Mesothelial cell of epicardium (in vitro differentiated cells): ENCODE results near the gene MBP. TPM values are rescaled to one million over a fixed set of nuclear protein-coding genes. Genes with fewer than 3 reads are reported as not detected.

Experiments
- DNase-seq, 2 experiments: peaks; one replicate each; pipeline ENCODE4 v3.0.0; 2021; ENCODE audit warnings: low spot score in 2 of 2; ENCODE audit not compliant: unreplicated experiment in 2 of 2
- H3K27ac Mint-ChIP-seq: 2 replicates; pipeline ENCODE4 v1.8.0; 2021; ENCODE audit warnings: mixed read lengths
- H3K27me3 Mint-ChIP-seq: 2 replicates; pipeline ENCODE4 v1.8.0; 2021; ENCODE audit warnings: low read depth, mixed read lengths
- H3K36me3 Mint-ChIP-seq: 2 replicates; pipeline ENCODE4 v1.8.0; 2021; ENCODE audit warnings: mixed read lengths
- H3K4me1 Mint-ChIP-seq: 2 replicates; pipeline ENCODE4 v1.8.0; 2021; ENCODE audit warnings: mixed read lengths
- H3K4me3 Mint-ChIP-seq: 2 replicates; pipeline ENCODE4 v1.8.0; 2021; ENCODE audit warnings: mild to moderate bottlenecking, moderate library complexity, mixed read lengths
- H3K9me3 Mint-ChIP-seq: 2 replicates; pipeline ENCODE4 v1.8.0; 2021; ENCODE audit warnings: mixed read lengths
- total RNA-seq: library from RNA; stranded (reverse); gene quantifications from 3 replicates; pipeline ENCODE4 v1.2.1, GENCODE V29; 2021
- TF ChIP-seq, protein P1 (sequence below): fragments of 200-600 bp; sonication (generic); IDR thresholded peaks from one replicate; pipeline ENCODE4 v1.5.0; 2021; ENCODE audit warnings: antibody characterized with exemption; ENCODE audit not compliant: unreplicated experiment

Gene MBP
- total RNA-seq, 1 donor from 2014 or later: 20.8 TPM

DNA sequence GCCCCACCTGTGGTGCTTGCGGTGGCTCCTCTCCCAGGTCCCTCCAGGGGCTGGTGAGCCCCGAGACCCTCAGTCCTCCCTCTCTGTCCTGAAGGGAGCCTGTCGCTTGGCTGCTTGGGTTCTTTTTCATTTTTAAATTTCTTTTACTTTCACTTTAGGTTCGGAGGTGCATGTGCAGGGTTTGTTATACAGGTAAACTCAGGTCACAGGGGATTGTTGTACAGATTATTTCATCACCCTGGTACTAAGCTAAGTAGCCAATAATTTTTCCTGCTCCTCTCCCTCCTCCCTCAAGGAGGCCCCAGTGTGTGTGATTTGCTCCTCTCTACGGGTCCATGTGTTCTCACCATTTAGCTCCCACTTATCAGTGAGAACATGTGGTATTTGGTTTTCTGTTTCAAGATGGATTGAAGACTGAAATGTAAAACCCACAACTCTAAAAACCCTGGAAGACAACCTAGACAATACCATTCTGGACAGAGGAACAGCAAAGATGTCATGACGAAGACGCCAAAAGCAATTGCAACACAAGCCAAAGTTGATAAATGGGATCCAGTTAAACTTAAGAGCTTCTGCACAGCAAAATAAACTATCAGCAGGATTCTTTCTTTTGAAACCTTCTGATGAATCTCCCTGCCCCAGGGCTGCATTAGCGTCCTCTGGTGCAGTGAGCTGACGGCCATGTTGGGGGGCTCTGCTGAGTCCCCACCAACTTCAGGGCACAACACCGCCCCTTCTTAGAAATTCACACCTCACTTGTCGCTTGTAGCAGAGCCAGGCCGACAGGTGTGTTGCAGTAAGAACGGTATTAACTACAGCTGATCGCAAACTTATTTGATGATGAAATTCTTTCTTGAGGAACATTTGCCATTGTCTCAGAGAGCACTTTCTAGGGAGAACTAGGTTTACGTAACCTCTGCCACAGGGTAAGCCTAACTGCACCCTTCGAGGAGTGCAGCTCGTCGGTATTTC is 174.9 kb downstream of the MBP start:
- peak overlapping the region; percentile 55 for H3K27ac Mint-ChIP-seq
- no peak overlapping the region for H3K4me3 Mint-ChIP-seq
- H3K27me3 Mint-ChIP-seq: no peaks in the 10 kb centered on the region
- peaks cover 10% of the 10 kb centered on the region for H3K9me3 Mint-ChIP-seq
- TF ChIP-seq, protein P1, sequence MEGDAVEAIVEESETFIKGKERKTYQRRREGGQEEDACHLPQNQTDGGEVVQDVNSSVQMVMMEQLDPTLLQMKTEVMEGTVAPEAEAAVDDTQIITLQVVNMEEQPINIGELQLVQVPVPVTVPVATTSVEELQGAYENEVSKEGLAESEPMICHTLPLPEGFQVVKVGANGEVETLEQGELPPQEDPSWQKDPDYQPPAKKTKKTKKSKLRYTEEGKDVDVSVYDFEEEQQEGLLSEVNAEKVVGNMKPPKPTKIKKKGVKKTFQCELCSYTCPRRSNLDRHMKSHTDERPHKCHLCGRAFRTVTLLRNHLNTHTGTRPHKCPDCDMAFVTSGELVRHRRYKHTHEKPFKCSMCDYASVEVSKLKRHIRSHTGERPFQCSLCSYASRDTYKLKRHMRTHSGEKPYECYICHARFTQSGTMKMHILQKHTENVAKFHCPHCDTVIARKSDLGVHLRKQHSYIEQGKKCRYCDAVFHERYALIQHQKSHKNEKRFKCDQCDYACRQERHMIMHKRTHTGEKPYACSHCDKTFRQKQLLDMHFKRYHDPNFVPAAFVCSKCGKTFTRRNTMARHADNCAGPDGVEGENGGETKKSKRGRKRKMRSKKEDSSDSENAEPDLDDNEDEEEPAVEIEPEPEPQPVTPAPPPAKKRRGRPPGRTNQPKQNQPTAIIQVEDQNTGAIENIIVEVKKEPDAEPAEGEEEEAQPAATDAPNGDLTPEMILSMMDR: no peak
- H3K36me3 Mint-ChIP-seq: peaks cover 38% of the 10 kb centered on the region
- no peak for DNase-seq
- peaks cover 40% of the 10 kb centered on the region for H3K4me1 Mint-ChIP-seq

DNA sequence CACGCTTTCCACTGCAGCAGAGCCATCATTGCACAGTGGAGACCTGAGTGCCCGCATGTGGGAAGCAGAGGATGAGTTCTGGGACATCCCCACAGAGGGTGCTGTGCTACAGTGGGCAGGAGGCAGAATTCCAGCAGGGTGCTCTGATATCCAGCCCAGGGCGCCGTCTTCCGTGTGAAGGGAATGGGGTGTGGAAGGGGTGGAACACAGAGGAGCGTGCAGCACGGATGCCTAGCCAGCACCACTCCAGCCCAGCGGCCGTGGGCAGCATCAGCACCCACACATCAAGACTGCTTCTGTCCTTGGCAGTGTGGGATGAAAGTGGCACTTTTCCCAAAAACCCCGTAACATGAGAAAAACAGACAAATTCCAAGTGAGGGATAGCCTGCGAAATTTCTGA is 175.9 kb downstream of the MBP start:
- Mint-ChIP-seq H3K4me3 (no peak overlapping the region), H3K9me3 (peaks cover under 1% of the 10 kb centered on the region), H3K36me3 (peaks cover 33% of the 10 kb centered on the region), H3K27me3 (no peaks in the 10 kb centered on the region), H3K27ac (no peak overlapping the region), H3K4me1 (peaks cover 40% of the 10 kb centered on the region)
- TF ChIP-seq, protein P1: no peak
- DNase-seq: no peak

DNA sequence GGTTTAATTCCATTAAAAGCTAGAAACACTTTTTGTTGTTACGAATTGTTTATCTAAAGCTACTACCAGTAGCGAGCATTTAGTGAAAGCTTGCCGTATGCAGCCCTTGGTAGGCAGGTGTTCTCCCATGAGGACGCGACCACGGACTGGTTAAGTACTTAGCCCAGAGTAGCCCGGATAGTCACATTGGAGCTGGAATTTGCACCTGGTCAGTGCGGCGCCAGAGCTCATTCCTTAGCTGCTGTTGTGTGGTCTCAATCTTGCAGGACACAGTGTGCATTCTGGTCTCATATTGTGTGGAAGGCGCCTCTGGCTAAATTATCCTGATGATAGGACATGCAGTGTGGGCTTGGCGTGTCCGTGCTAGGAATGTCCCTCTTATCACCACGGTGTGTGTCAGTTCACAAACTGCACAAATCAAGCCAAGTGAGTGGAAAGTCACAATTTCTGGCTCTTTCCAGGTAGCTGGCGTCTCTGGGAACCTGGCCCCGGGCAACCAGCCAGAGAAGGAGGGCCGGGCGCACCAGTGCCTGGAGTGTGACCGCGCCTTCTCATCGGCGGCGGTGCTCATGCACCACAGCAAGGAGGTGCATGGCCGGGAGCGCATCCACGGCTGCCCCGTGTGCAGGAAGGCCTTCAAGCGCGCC is 176.9 kb downstream of the MBP start:
- peaks cover 2% of the 10 kb centered on the region for H3K9me3 Mint-ChIP-seq
- peaks cover 40% of the 10 kb centered on the region for H3K4me1 Mint-ChIP-seq
- DNase-seq: no peak
- no peak overlapping the region for H3K4me3 Mint-ChIP-seq
- no peaks in the 10 kb centered on the region for H3K27me3 Mint-ChIP-seq
- TF ChIP-seq, protein P1: no peak
- H3K36me3 Mint-ChIP-seq: peaks cover 34% of the 10 kb centered on the region
- no peak overlapping the region for H3K27ac Mint-ChIP-seq

GRCh38 chr18:76953583-76954233 is 178.9 kb downstream of the MBP start:
- Mint-ChIP-seq H3K27ac (peak overlapping the region; percentile 43), H3K27me3 (no peaks in the 10 kb centered on the region), H3K36me3 (peaks cover 37% of the 10 kb centered on the region), H3K9me3 (peaks cover 5% of the 10 kb centered on the region), H3K4me3 (no peak overlapping the region), H3K4me1 (peaks cover 30% of the 10 kb centered on the region)
- TF ChIP-seq, protein P1: no peak
- no peak for DNase-seq

- TF ChIP-seq, protein P1: no peak
- no peak for DNase-seq
Observed at GRCh38 chr18:76953156-76953555, 179.4 kb downstream of the MBP start.

More at GRCh38 chr18:76953156-76953555, 179.4 kb downstream of the MBP start:
- no peaks in the 10 kb centered on the region for H3K27me3 Mint-ChIP-seq
- peaks cover 5% of the 10 kb centered on the region for H3K9me3 Mint-ChIP-seq
- peak overlapping the region; percentile 77 for H3K27ac Mint-ChIP-seq
- no peak overlapping the region for H3K4me3 Mint-ChIP-seq
- peaks cover 25% of the 10 kb centered on the region for H3K4me1 Mint-ChIP-seq
- peaks cover 42% of the 10 kb centered on the region for H3K36me3 Mint-ChIP-seq
